ENCODE results near the gene MTX2.

GRCh38 chr2:176272870-176273459, 3.7 kb downstream of the MTX2 start:
- TF ChIP-seq POLR2A (IDR thresholded peaks at IDR 0.05), result no peak
- TF ChIP-seq CTCF (IDR thresholded peaks at IDR 0.05), result no peak

All from body of pancreas (tissue), 4 donors.